HepG2 (cell line): Measurements from ENCODE around the gene HEBP1. TPM values are rescaled to one million over a fixed set of nuclear protein-coding genes. Genes with fewer than 3 reads are reported as not detected.

ENCODE experiments used
- AGO2 ChIP-seq: fragments of 200-400 bp; formaldehyde crosslinking; optimal IDR thresholded peaks from 2 replicates; pipeline ENCODE3; 2017; ENCODE audit warnings: mild to moderate bottlenecking, low read depth, low read length, moderate library complexity
- ATAD3A ChIP-seq: sonication (generic); formaldehyde crosslinking; IDR thresholded peaks from 2 replicates; pipeline ENCODE4 v1.4.0; 2020; ENCODE audit warnings: missing genetic modification reagents
- ATF7 ChIP-seq, 2 experiments: fragments of 450-650 bp in 1 of 2; sonication (generic) in 1 of 2; formaldehyde crosslinking in 1 of 2; IDR thresholded peaks; 2 replicates each; pipeline versions ENCODE4 v1.4.0 to v1.6.1; 2016 to 2020; ENCODE audit warnings: antibody characterized with exemption in 1 of 2, mild to moderate bottlenecking in 1 of 2, missing genetic modification reagents in 1 of 2
- IKZF1 ChIP-seq: fragments of 450-650 bp; IDR thresholded peaks from 2 replicates; pipeline ENCODE4 v1.7.1; 2016
- ISX ChIP-seq: sonication (generic); formaldehyde crosslinking; conservative IDR thresholded peaks from 2 replicates; pipeline ENCODE4 v1.5.0; 2020; ENCODE audit warnings: missing genetic modification reagents
- JUND ChIP-seq: sonication (generic); formaldehyde crosslinking; IDR thresholded peaks from 2 replicates; pipeline ENCODE4 v1.8.0; 2022; ENCODE audit warnings: mild to moderate bottlenecking, missing genetic modification reagents
- NFKB2 ChIP-seq: sonication (generic); formaldehyde crosslinking; IDR thresholded peaks from 2 replicates; pipeline ENCODE4 v1.4.0; 2020; ENCODE audit warnings: missing genetic modification reagents, borderline replicate concordance
- U2AF1 ChIP-seq: fragments of 200-400 bp; formaldehyde crosslinking; optimal IDR thresholded peaks from 2 replicates; pipeline ENCODE3; 2017; ENCODE audit warnings: mild to moderate bottlenecking, low read depth, low read length
- ZBTB1 ChIP-seq: sonication (generic); formaldehyde crosslinking; IDR thresholded peaks from 2 replicates; pipeline ENCODE4 v1.4.0; 2020; ENCODE audit warnings: missing genetic modification reagents, borderline replicate concordance
- ZNF282 ChIP-seq: fragments of 450-650 bp; IDR thresholded peaks from 2 replicates; pipeline ENCODE4 v1.6.1; 2018; ENCODE audit not compliant: partially characterized antibody
- ZNF317 ChIP-seq: sonication (generic); formaldehyde crosslinking; IDR thresholded peaks from 2 replicates; pipeline ENCODE4 v1.5.0; 2020; ENCODE audit warnings: mild to moderate bottlenecking, missing genetic modification reagents
- ZNF354B ChIP-seq: sonication (generic); formaldehyde crosslinking; IDR thresholded peaks from 2 replicates; pipeline ENCODE4 v1.8.0; 2022; ENCODE audit warnings: mild to moderate bottlenecking, missing genetic modification reagents
- ZNF468 ChIP-seq: sonication (generic); formaldehyde crosslinking; IDR thresholded peaks from 2 replicates; pipeline ENCODE4 v1.8.0; 2022; ENCODE audit warnings: mild to moderate bottlenecking, moderate library complexity, missing genetic modification reagents
- ZNF543 ChIP-seq: sonication (generic); formaldehyde crosslinking; IDR thresholded peaks from 2 replicates; pipeline ENCODE4 v1.4.0; 2020; ENCODE audit warnings: mild to moderate bottlenecking, missing genetic modification reagents
- ZNF558 ChIP-seq: sonication (generic); formaldehyde crosslinking; IDR thresholded peaks from 2 replicates; pipeline ENCODE4 v1.9.0; 2022; ENCODE audit warnings: mild to moderate bottlenecking, missing genetic modification reagents, borderline replicate concordance
- ZNF572 ChIP-seq: sonication (generic); formaldehyde crosslinking; IDR thresholded peaks from 2 replicates; pipeline ENCODE4 v1.5.1; 2020; ENCODE audit warnings: mild to moderate bottlenecking, missing genetic modification reagents
- ZNF775 ChIP-seq: sonication (generic); formaldehyde crosslinking; IDR thresholded peaks from 2 replicates; pipeline ENCODE4 v1.4.0; 2020; ENCODE audit warnings: missing genetic modification reagents, mild to moderate bottlenecking, moderate library complexity, borderline replicate concordance
- ZNF781 ChIP-seq: sonication (generic); formaldehyde crosslinking; IDR thresholded peaks from 2 replicates; pipeline ENCODE4 v1.5.1; 2020; ENCODE audit warnings: borderline replicate concordance, mild to moderate bottlenecking, missing genetic modification reagents; ENCODE audit errors: not compliant biosample characterization
- polyA plus RNA-seq, 8 experiments: library from polyadenylated mRNA; depleted of rRNA in 3 of 8; stranded (reverse) in 7 of 8; unstranded in 1 of 8; fragments of >200 nt; fragmentation: Illumina TruSeq in 4 of 8; extraction: Trizol in 4 of 8; gene quantifications; 2 replicates each; pipeline versions ENCODE4 v1.2.1 to v1.2.3, GENCODE V29; 2011 to 2016; ENCODE audit warnings: low read depth in 4 of 8, missing spikeins in 1 of 8, mixed read lengths in 1 of 8; ENCODE audit not compliant: insufficient read depth in 1 of 8
- total RNA-seq, 5 experiments: library from RNA; depleted of rRNA; stranded (reverse); fragments of >200 nt; fragmentation: Illumina TruSeq; extraction: Trizol; gene quantifications; 2 replicates each; pipeline ENCODE4 v1.2.3, GENCODE V29; 2016; ENCODE audit warnings: low read depth in 1 of 5
- TF ChIP-seq, protein P1 (sequence below): sonication (generic); formaldehyde crosslinking; IDR thresholded peaks from 2 replicates; pipeline ENCODE4 v1.5.1; 2020; ENCODE audit warnings: mild to moderate bottlenecking, missing genetic modification reagents, borderline replicate concordance
- TF ChIP-seq, protein P2 (sequence below): IDR thresholded peaks from 2 replicates; pipeline ENCODE4 v1.6.1; 2016; ENCODE audit warnings: low read depth, borderline replicate concordance
- TF ChIP-seq, protein P3 (sequence below): sonication (generic); formaldehyde crosslinking; IDR thresholded peaks from 2 replicates; pipeline ENCODE4 v1.8.0; 2023; ENCODE audit warnings: mild to moderate bottlenecking, missing genetic modification reagents
- TF ChIP-seq, protein P4 (sequence below): sonication (generic); formaldehyde crosslinking; IDR thresholded peaks from 2 replicates; pipeline ENCODE4 v1.5.0; 2020; ENCODE audit warnings: missing genetic modification reagents

HEBP1 gene
- total and polyA plus RNA-seq, 2 of the 13 experiments (the other 11 are each of a cell fraction or from before 2014, with no cell fraction given), result 7.8 to 9.4 TPM

DNA sequence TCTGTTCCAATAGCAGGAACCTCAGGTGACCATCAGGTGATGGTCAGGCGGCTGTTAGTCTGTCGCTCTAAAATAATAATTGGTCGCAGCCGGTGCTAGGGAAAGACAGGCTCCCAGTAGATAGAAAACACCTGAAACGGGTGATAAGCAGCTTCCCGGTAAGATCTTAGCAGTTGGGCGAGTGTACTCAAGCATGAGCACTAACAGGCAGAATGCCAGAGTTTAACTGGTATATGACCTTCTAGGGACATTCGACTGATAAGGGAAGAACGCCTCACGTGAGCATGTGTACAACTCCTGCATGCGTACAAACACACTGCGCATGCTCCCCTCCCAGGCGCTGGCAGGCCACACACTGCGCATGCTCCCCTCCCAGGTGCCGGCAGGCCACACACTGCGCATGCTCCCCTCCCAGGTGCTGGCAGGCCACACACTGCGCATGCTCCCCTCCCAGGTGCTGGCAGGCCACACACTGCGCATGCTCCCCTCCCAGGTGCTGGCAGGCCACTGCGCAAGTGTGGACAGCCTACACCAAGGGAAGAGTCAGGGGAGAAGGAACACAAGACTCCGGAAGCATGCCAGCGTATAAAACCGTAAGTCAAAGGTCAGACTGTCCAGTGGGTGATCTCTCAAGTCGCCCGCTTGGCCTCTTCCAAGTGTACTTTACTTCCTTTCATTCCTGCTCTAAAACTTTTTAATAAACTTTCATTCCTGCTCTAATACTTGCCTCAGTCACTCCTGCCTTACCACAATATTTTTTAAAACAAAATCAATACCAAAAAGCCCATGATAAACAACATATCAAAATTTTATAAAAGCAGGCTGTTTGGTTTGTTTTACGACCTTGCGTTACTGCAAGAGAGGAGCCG, 72.6 kb downstream of the HEBP1 start (continued):
- TF ChIP-seq, protein P1, sequence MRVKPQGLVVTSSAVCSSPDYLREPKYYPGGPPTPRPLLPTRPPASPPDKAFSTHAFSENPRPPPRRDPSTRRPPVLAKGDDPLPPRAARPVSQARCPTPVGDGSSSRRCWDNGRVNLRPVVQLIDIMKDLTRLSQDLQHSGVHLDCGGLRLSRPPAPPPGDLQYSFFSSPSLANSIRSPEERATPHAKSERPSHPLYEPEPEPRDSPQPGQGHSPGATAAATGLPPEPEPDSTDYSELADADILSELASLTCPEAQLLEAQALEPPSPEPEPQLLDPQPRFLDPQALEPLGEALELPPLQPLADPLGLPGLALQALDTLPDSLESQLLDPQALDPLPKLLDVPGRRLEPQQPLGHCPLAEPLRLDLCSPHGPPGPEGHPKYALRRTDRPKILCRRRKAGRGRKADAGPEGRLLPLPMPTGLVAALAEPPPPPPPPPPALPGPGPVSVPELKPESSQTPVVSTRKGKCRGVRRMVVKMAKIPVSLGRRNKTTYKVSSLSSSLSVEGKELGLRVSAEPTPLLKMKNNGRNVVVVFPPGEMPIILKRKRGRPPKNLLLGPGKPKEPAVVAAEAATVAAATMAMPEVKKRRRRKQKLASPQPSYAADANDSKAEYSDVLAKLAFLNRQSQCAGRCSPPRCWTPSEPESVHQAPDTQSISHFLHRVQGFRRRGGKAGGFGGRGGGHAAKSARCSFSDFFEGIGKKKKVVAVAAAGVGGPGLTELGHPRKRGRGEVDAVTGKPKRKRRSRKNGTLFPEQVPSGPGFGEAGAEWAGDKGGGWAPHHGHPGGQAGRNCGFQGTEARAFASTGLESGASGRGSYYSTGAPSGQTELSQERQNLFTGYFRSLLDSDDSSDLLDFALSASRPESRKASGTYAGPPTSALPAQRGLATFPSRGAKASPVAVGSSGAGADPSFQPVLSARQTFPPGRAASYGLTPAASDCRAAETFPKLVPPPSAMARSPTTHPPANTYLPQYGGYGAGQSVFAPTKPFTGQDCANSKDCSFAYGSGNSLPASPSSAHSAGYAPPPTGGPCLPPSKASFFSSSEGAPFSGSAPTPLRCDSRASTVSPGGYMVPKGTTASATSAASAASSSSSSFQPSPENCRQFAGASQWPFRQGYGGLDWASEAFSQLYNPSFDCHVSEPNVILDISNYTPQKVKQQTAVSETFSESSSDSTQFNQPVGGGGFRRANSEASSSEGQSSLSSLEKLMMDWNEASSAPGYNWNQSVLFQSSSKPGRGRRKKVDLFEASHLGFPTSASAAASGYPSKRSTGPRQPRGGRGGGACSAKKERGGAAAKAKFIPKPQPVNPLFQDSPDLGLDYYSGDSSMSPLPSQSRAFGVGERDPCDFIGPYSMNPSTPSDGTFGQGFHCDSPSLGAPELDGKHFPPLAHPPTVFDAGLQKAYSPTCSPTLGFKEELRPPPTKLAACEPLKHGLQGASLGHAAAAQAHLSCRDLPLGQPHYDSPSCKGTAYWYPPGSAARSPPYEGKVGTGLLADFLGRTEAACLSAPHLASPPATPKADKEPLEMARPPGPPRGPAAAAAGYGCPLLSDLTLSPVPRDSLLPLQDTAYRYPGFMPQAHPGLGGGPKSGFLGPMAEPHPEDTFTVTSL, result no peak
- no peak for TF ChIP-seq AGO2
- no peak for TF ChIP-seq ZBTB1
- no peak for TF ChIP-seq ATAD3A
- TF ChIP-seq ZNF558 (CRISPR knock-in tag), result no peak
- no peak for TF ChIP-seq ZNF354B (CRISPR knock-in tag)
- peak; percentile 81; the same call in 1 of the 2 replicates for TF ChIP-seq ZNF317 (CRISPR knock-in tag)
- TF ChIP-seq ISX (CRISPR knock-in tag), result no peak
- TF ChIP-seq ZNF781 (CRISPR knock-in tag), result peak; percentile 41
- no peak for TF ChIP-seq JUND (CRISPR knock-in tag)
- TF ChIP-seq, protein P2, sequence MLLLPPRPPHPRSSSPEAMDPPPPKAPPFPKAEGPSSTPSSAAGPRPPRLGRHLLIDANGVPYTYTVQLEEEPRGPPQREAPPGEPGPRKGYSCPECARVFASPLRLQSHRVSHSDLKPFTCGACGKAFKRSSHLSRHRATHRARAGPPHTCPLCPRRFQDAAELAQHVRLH (CRISPR knock-in tag), result peak; percentile 64; the same call in 1 of the 2 replicates
- TF ChIP-seq, protein P3, sequence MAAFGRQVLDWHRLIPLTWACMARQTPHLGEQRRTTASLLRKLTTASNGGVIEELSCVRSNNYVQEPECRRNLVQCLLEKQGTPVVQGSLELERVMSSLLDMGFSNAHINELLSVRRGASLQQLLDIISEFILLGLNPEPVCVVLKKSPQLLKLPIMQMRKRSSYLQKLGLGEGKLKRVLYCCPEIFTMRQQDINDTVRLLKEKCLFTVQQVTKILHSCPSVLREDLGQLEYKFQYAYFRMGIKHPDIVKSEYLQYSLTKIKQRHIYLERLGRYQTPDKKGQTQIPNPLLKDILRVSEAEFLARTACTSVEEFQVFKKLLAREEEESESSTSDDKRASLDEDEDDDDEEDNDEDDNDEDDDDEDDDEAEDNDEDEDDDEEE (CRISPR knock-in tag), result no peak
- TF ChIP-seq, protein P4, sequence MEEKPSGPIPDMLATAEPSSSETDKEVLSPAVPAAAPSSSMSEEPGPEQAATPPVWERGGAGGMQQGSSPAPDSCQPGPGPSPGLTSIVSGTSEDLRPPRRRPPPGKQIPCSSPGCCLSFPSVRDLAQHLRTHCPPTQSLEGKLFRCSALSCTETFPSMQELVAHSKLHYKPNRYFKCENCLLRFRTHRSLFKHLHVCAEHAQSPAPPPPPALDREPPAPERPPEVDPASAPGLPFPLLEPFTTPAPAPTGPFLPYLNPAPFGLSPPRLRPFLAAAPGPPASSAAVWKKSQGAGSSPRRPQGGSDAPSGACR (CRISPR knock-in tag), result 0 out of 2 replicates have a peak, but pooled peaks have one; percentile 51
- no peak for TF ChIP-seq IKZF1
- no peak for TF ChIP-seq ZNF572 (CRISPR knock-in tag)
- no peak for TF ChIP-seq ATF7 (IDR thresholded peaks at IDR 0.05)
- TF ChIP-seq ATF7 (CRISPR knock-in tag; IDR thresholded peaks at IDR 0.05), result no peak
- no peak for TF ChIP-seq ZNF282
- no peak for TF ChIP-seq ZNF775 (CRISPR knock-in tag)
- no peak for TF ChIP-seq U2AF1
- TF ChIP-seq NFKB2 (CRISPR knock-in tag), result no peak; the same call in 1 of the 2 replicates
- TF ChIP-seq ZNF468 (CRISPR knock-in tag), result no peak
- no peak for TF ChIP-seq ZNF543 (CRISPR knock-in tag)
